ENCODE measurements around the gene TMEM238. TPM values are rescaled to one million over a fixed set of nuclear protein-coding genes. Genes with fewer than 3 reads are reported as not detected.
"Not testable (repeated sequence)": the region's sequence is repeated elsewhere in the genome, so short reads cannot be mapped to it uniquely, and the experiment has no call there.

TMEM238 gene
- total RNA-seq, 1 donor from 2014 or later = 5.9 TPM

GRCh38 chr19:55339889-55340783, 44.0 kb downstream of the TMEM238 start:
- Histone ChIP-seq H3K9me3 (no peaks in the 10 kb centered on the region), H3K27me3 (no peaks in the 10 kb centered on the region), H3K36me3 (no peaks in the 10 kb centered on the region), H3K4me3 (peak overlapping the region; percentile 61 to 68), H3K27ac (peak overlapping the region; percentile 84), H3K4me1 (peaks cover 29% of the 10 kb centered on the region)
- TF ChIP-seq POLR2A (IDR thresholded peaks at IDR 0.05) (peak in 1 of 2 donors; percentile 93), CTCF (IDR thresholded peaks at IDR 0.05) (no peak), POLR2AphosphoS5 (IDR thresholded peaks at IDR 0.05; ENCODE audit: insufficient read depth in 1 of 2, low read depth in 1 of 2) (no peak)
- intact Hi-C loops (cut with DNase I) = loop anchor here (2.0 kb wide), 1 partner anchor 45 kb away; the partner anchor contains the start of genes RPL28 and TMEM238
- DNase-seq (ENCODE audit: extremely low spot score in 2 of 2) = no peak

- peak; percentile 100 for DNase-seq (ENCODE audit: extremely low spot score in 2 of 2)
- Histone ChIP-seq H3K4me3 (peak within 1 kb of the TSS; percentile 61 to 68), H3K9me3 (no peaks in the 10 kb centered on the region), H3K27me3 (no peaks in the 10 kb centered on the region), H3K27ac (peak within 1 kb of the TSS; percentile 93), H3K36me3 (no peaks in the 10 kb centered on the region), H3K4me1 (peaks cover 28% of the 10 kb centered on the region)
- TF ChIP-seq POLR2A (IDR thresholded peaks at IDR 0.05) (peak in 1 of 2 donors; percentile 52), POLR2AphosphoS5 (IDR thresholded peaks at IDR 0.05; ENCODE audit: insufficient read depth in 1 of 2, low read depth in 1 of 2) (peak; percentile 88 to 89), CTCF (IDR thresholded peaks at IDR 0.05) (peak in 2 of 3 experiments; percentile 9 to 36)
- intact Hi-C loops (cut with DNase I) = no loop called here
Measured at GRCh38 chr19:55339105-55339888, 44.8 kb downstream of the TMEM238 start, which contains the start of gene KMT5C. KMT5C (plus strand) TSS chr19:55339876; CDS start chr19:55341937, 2,061 bp downstream.

GRCh38 chr19:55336101-55336500, 48.0 kb downstream of the TMEM238 start:
- H3K27ac ChIP-seq = no peak overlapping the region
- TF ChIP-seq POLR2AphosphoS5 (IDR thresholded peaks at IDR 0.05; ENCODE audit: insufficient read depth in 1 of 2, low read depth in 1 of 2) (peak in 1 of 2 donors; percentile 23), POLR2A (IDR thresholded peaks at IDR 0.05) (no peak)
- H3K4me3 ChIP-seq = no peak overlapping the region
- no peaks in the 10 kb centered on the region for H3K36me3 ChIP-seq
- intact Hi-C loops (cut with DNase I) = no loop called here
- DNase-seq (ENCODE audit: extremely low spot score in 2 of 2) = no peak
- H3K4me1 ChIP-seq = peaks cover 21% of the 10 kb centered on the region
- no peaks in the 10 kb centered on the region for H3K27me3 ChIP-seq
- no peaks in the 10 kb centered on the region for H3K9me3 ChIP-seq

- Histone ChIP-seq H3K36me3 (no peaks in the 10 kb centered on the region), H3K27ac (no peak overlapping the region), H3K27me3 (no peaks in the 10 kb centered on the region), H3K4me1 (peaks cover 9% of the 10 kb centered on the region), H3K9me3 (no peaks in the 10 kb centered on the region), H3K4me3 (no peak overlapping the region)
- no peak for DNase-seq (ENCODE audit: extremely low spot score in 2 of 2)
- TF ChIP-seq CTCF (IDR thresholded peaks at IDR 0.05) = no peak
- no peak for TF ChIP-seq POLR2AphosphoS5 (IDR thresholded peaks at IDR 0.05; ENCODE audit: insufficient read depth in 1 of 2, low read depth in 1 of 2)
- TF ChIP-seq POLR2A (IDR thresholded peaks at IDR 0.05) = no peak
- intact Hi-C loops (cut with DNase I) = no loop called here
Measured at GRCh38 chr19:55333870-55334269, 50.2 kb downstream of the TMEM238 start.

- intact Hi-C loops (cut with DNase I); H3K4me1 ChIP-seq: not testable (repeated sequence)
Measured at GRCh38 chr19:55329791-55330190, 54.3 kb downstream of the TMEM238 start.

More at GRCh38 chr19:55329791-55330190, 54.3 kb downstream of the TMEM238 start:
- H3K27me3 ChIP-seq; H3K27ac ChIP-seq; H3K9me3 ChIP-seq; DNase-seq (ENCODE audit: extremely low spot score in 2 of 2); H3K36me3 ChIP-seq; H3K4me3 ChIP-seq: not testable (repeated sequence)

Other genes with a start within 250 kb of the TMEM238 start
- 9.1 TPM for gene TNNT1, start 235.1 kb downstream of the TMEM238 start, total RNA-seq
- gene TNNI3, start 226.6 kb downstream of the TMEM238 start, total RNA-seq = not detected
- gene DNAAF3, start 217.7 kb downstream of the TMEM238 start, total RNA-seq = 5.6 TPM
- gene SYT5, start 204.0 kb downstream of the TMEM238 start, total RNA-seq = not detected
- 4.4 TPM for gene PTPRH, start 174.8 kb downstream of the TMEM238 start, total RNA-seq
- gene TMEM86B, start 155.5 kb downstream of the TMEM238 start, total RNA-seq = 2.9 TPM
- gene PPP6R1, start 125.3 kb downstream of the TMEM238 start, total RNA-seq = 30.4 TPM
- gene HSPBP1, start 104.2 kb downstream of the TMEM238 start, total RNA-seq = 29.5 TPM
- gene BRSK1, start 100.3 kb downstream of the TMEM238 start, total RNA-seq = 10.1 TPM
- not detected for gene TMEM150B, start 59.0 kb downstream of the TMEM238 start, total RNA-seq
- gene KMT5C, start 44.4 kb downstream of the TMEM238 start, total RNA-seq = 19.2 TPM
- 5.2 TPM for gene COX6B2, start 29.6 kb downstream of the TMEM238 start, total RNA-seq
- not detected for gene GARIN5B, start 21.0 kb downstream of the TMEM238 start, total RNA-seq
- not detected for gene IL11, start 13.8 kb downstream of the TMEM238 start, total RNA-seq
- not detected for gene TMEM190, start 7.5 kb downstream of the TMEM238 start, total RNA-seq
- 1,166 TPM for gene RPL28, start 1.6 kb upstream of the TMEM238 start, total RNA-seq
- 22.3 TPM for gene UBE2S, start 23.5 kb upstream of the TMEM238 start, total RNA-seq
- gene SHISA7, start 59.0 kb upstream of the TMEM238 start, total RNA-seq = 0.25 TPM
- gene ISOC2, start 77.3 kb upstream of the TMEM238 start, total RNA-seq = 61.4 TPM
- not detected for gene C19orf85, start 80.5 kb upstream of the TMEM238 start, total RNA-seq
- 2.7 TPM for gene ZNF628, start 92.3 kb upstream of the TMEM238 start, total RNA-seq
- 14.2 TPM for gene NAT14, start 100.9 kb upstream of the TMEM238 start, total RNA-seq
- 13.5 TPM for gene SSC5D, start 104.1 kb upstream of the TMEM238 start, total RNA-seq
- not detected for gene SBK2, start 152.8 kb upstream of the TMEM238 start, total RNA-seq
- not detected for gene SBK3, start 161.3 kb upstream of the TMEM238 start, total RNA-seq
- 3.2 TPM for gene ZNF579, start 196.6 kb upstream of the TMEM238 start, total RNA-seq
- gene FIZ1, start 215.2 kb upstream of the TMEM238 start, total RNA-seq = 5.4 TPM
- 15.5 TPM for gene ZNF524, start 216.0 kb upstream of the TMEM238 start, total RNA-seq
- 8.8 TPM for gene ZNF865, start 221.4 kb upstream of the TMEM238 start, total RNA-seq
- 5.2 TPM for gene ZNF784, start 240.3 kb upstream of the TMEM238 start, total RNA-seq